Calu3 (cell line): ENCODE measurements around the gene PLA2G2E. TPM values are rescaled to one million over a fixed set of nuclear protein-coding genes. Genes with fewer than 3 reads are reported as not detected.

Experiments used
- BruUV-seq: library from RNA; stranded (reverse); fragments of 400-500 nt; replicated peaks from 2 replicates; lab custom pipeline; 2021; lab: Mats Ljungman, UMichigan
- CTCF ChIA-PET: fragments of 300-600 bp; sonication (Branson Sonifier 250); formaldehyde crosslinking; loops from one replicate; lab custom pipeline; 2022; ENCODE audit warnings: antibody characterized with exemption; lab: Charles Lee
- DNase-seq: peaks from one replicate; pipeline ENCODE4 v3.0.0; 2022
- H3K27ac Mint-ChIP-seq: one replicate; pipeline ENCODE4 v1.8.0; 2022; ENCODE audit warnings: mixed read lengths; ENCODE audit not compliant: unreplicated experiment
- H3K27me3 Mint-ChIP-seq: one replicate; pipeline ENCODE4 v1.8.0; 2022; ENCODE audit warnings: mixed read lengths; ENCODE audit not compliant: unreplicated experiment
- H3K36me3 Mint-ChIP-seq: one replicate; pipeline ENCODE4 v1.8.0; 2022; ENCODE audit warnings: mild to moderate bottlenecking, moderate library complexity, mixed read lengths; ENCODE audit not compliant: insufficient read depth, unreplicated experiment
- H3K4me1 Mint-ChIP-seq: one replicate; pipeline ENCODE4 v1.8.0; 2022; ENCODE audit warnings: mild to moderate bottlenecking, low read depth, mixed read lengths; ENCODE audit not compliant: unreplicated experiment
- H3K4me3 Mint-ChIP-seq: one replicate; pipeline ENCODE4 v1.8.0; 2022; ENCODE audit warnings: mild to moderate bottlenecking, low read depth, moderate library complexity, mixed read lengths; ENCODE audit not compliant: unreplicated experiment
- H3K9me3 Mint-ChIP-seq: one replicate; pipeline ENCODE4 v1.8.0; 2022; ENCODE audit warnings: low read depth, mixed read lengths; ENCODE audit not compliant: unreplicated experiment
- intact Hi-C: fragments of 100-400 bp; cut with micrococcal nuclease; formaldehyde crosslinking; loops from one replicate; pipeline ENCODE4 v1.10.0; 2022; ENCODE audit not compliant: unreplicated experiment
- total RNA-seq: library from RNA; stranded (reverse); gene quantifications from 2 replicates; pipeline ENCODE4 v1.2.3, GENCODE V29; 2022
- TF ChIP-seq, protein P1 (sequence below): fragments of 200-600 bp; IDR thresholded peaks from one replicate; pipeline ENCODE4 v1.8.0; 2022; ENCODE audit warnings: antibody characterized with exemption; ENCODE audit not compliant: unreplicated experiment

PLA2G2E gene
- total RNA-seq, 1 experiment from 2014 or later, result not detected

DNA sequence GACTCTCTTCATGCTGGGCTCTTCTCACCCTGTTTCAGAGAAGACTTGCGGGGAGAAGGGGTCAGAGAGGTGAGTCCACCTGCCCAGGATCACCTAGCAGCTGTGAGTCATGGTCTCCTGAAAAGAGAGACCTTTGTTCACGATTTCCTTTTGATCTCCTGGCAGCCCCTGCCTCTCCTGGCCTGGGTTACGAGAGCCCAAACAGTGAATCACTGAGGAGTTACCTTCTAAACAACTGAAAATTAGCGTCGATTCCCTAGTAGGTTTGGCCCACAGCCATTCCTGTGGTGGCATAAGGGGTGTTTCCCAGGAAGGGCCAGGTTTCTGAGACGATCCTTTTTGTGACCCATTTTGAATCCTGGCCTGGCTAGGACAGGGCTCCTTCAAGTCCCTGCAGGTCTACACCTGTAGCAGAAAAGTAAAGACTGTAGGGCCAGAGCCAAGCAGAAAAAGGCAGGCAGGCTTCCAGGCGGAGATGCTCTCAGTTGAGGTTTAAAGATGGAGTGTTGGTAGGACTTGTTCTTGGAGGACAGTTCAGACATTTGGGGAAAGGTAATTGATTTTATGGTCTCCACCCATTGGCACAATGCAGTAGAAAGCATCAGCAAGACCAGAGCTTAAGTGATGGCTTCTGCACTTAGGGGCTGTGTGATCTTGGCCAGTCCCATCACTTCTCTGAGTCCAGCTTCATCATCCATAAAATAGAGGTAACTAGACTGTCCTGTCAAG is 2.1 kb upstream of the PLA2G2E start:
- H3K27ac Mint-ChIP-seq, result peak overlapping the region; percentile 92
- DNase-seq, result peak; percentile 82
- peak overlapping the region; percentile 31 for H3K4me3 Mint-ChIP-seq
- TF ChIP-seq, protein P1, sequence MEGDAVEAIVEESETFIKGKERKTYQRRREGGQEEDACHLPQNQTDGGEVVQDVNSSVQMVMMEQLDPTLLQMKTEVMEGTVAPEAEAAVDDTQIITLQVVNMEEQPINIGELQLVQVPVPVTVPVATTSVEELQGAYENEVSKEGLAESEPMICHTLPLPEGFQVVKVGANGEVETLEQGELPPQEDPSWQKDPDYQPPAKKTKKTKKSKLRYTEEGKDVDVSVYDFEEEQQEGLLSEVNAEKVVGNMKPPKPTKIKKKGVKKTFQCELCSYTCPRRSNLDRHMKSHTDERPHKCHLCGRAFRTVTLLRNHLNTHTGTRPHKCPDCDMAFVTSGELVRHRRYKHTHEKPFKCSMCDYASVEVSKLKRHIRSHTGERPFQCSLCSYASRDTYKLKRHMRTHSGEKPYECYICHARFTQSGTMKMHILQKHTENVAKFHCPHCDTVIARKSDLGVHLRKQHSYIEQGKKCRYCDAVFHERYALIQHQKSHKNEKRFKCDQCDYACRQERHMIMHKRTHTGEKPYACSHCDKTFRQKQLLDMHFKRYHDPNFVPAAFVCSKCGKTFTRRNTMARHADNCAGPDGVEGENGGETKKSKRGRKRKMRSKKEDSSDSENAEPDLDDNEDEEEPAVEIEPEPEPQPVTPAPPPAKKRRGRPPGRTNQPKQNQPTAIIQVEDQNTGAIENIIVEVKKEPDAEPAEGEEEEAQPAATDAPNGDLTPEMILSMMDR, result no peak
- intact Hi-C loops, result no loop called here
- H3K27me3 Mint-ChIP-seq, result no peaks in the 10 kb centered on the region
- CTCF ChIA-PET, result interaction anchor here (1.3 kb wide), 1 partner anchor 569 kb away, joined by 3 read pairs; no protein-coding TSS in a partner anchor
- H3K36me3 Mint-ChIP-seq, result peaks cover 5% of the 10 kb centered on the region
- no peaks in the 10 kb centered on the region for H3K9me3 Mint-ChIP-seq
- no TSS peak for BruUV-seq
- H3K4me1 Mint-ChIP-seq, result peaks cover 43% of the 10 kb centered on the region

DNA sequence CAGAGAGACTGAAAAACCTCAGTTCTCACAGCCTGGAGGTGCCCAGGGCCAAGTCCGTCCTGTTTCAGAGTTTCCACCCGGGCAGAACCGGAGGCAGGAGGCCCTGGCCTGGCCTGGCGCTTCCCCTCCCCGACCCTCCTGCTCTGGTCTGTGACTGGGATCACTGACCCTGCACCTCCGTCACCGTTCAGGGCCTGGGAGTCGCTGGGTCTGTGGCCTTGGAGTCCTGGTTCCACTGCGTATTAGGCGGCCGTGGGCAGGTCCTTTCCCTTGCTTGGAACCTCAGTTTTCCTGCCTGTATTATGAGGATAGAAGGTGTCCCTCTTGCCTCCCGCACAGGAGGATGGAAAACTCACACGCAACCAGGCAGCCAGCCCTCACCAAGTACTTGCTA is 533 bp upstream of the PLA2G2E start:
- H3K27ac Mint-ChIP-seq, result no peak overlapping the region
- H3K27me3 Mint-ChIP-seq, result no peaks in the 10 kb centered on the region
- intact Hi-C loops, result no loop called here
- H3K4me1 Mint-ChIP-seq, result peaks cover 43% of the 10 kb centered on the region
- H3K36me3 Mint-ChIP-seq, result peaks cover 5% of the 10 kb centered on the region
- DNase-seq, result no peak
- CTCF ChIA-PET, result no interaction called here
- BruUV-seq, result no TSS peak
- TF ChIP-seq, protein P1, result no peak
- H3K4me3 Mint-ChIP-seq, result no peak overlapping the region
- no peaks in the 10 kb centered on the region for H3K9me3 Mint-ChIP-seq

DNA sequence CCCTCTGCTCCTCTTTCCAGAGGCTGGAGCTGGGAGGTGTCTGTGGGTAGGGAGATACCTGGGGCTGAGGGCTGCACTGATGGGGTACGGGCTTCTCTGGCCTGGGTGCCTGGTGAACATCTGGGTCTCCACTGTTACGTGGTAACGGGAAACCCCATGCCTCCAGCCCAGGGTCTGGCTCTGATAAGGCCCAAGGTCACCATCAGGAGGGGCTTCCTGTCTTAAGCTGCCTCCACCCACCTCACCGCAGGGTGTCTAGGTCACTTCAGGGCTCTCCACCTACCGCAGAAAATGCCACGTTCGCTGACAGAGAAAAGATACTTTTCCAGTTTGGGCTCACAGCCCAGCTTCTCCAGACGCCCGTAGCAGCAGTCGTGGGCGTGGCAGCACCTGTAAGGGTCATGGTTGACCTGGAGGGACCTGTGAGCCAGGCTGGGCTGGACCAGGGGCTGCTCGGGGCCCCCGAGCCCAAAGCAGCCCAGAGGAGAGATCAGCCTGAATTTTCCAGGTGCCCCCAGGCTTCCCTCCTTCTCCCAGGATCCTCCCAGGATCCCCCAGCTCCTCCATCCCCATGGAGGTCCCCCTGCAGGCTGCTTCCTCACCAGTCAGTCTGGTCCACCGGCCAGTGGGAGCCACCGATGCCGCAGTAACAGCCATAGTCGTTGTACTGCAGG is 1.3 kb downstream of the PLA2G2E start:
- H3K36me3 Mint-ChIP-seq, result peaks cover 12% of the 10 kb centered on the region
- intact Hi-C loops, result no loop called here
- peaks cover 49% of the 10 kb centered on the region for H3K4me1 Mint-ChIP-seq
- H3K4me3 Mint-ChIP-seq, result no peak overlapping the region
- no peak for DNase-seq
- TF ChIP-seq, protein P1, result no peak
- H3K27ac Mint-ChIP-seq, result peak overlapping the region; percentile 63
- BruUV-seq, result no TSS peak
- H3K9me3 Mint-ChIP-seq, result no peaks in the 10 kb centered on the region
- no peaks in the 10 kb centered on the region for H3K27me3 Mint-ChIP-seq
- CTCF ChIA-PET, result no interaction called here

DNA sequence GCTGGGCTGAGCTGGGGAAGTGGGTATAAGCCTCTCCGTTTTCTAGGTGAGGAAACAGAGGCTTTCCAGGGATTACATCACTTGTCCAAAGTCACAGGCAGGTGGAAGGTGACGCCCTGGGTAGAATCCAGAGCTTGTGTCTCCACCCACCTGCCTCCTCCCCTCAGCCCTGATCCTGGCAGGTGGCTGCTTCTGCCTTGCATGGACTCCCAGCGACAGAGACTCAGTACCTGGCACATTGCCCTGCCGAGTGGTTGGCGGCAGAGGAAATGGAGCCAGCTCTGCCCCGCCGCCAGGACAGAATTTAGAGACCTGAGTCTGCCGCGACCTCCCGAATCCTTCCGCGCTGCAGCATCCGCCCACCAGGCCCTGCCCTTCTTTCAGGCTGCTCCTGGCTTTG is 2.1 kb downstream of the PLA2G2E start:
- no peaks in the 10 kb centered on the region for H3K27me3 Mint-ChIP-seq
- H3K27ac Mint-ChIP-seq, result peak overlapping the region; percentile 52
- no peaks in the 10 kb centered on the region for H3K9me3 Mint-ChIP-seq
- CTCF ChIA-PET, result interaction anchor here (1.3 kb wide), 1 partner anchor 216 kb away, joined by 7 read pairs; no protein-coding TSS in a partner anchor
- H3K36me3 Mint-ChIP-seq, result peaks cover 12% of the 10 kb centered on the region
- no peak for DNase-seq
- peaks cover 41% of the 10 kb centered on the region for H3K4me1 Mint-ChIP-seq
- H3K4me3 Mint-ChIP-seq, result no peak overlapping the region
- intact Hi-C loops, result no loop called here
- BruUV-seq, result no TSS peak
- TF ChIP-seq, protein P1, result no peak
